OCI-LY1 (cell line): ENCODE data around the gene BLMH.

Experiments used
- H2AFZ ChIP-seq: fragments of 200-600 bp; sonication (generic), shearing (Covaris generic); 2 replicates; pipeline ENCODE4 v1.6.0; 2014; ENCODE audit warnings: antibody characterized with exemption, mild to moderate bottlenecking, low read length
- H3F3A ChIP-seq: fragments of 200-600 bp; sonication (generic), shearing (Covaris generic); 2 replicates; pipeline ENCODE4 v1.6.0; 2014; ENCODE audit warnings: mild to moderate bottlenecking, antibody characterized with exemption, low read length, moderate library complexity; ENCODE audit not compliant: insufficient read depth
- H3K27ac ChIP-seq: fragments of 200-600 bp; sonication (generic); 2 replicates; pipeline ENCODE4 v1.5.1; 2014; ENCODE audit warnings: low read length, mixed run types, mild to moderate bottlenecking, low read depth; ENCODE audit not compliant: poor library complexity, severe bottlenecking
- H3K27me3 ChIP-seq: fragments of 200-600 bp; sonication (generic); 2 replicates; pipeline ENCODE4 v1.6.0; 2014; ENCODE audit warnings: antibody characterized with exemption, mild to moderate bottlenecking, low read length, moderate library complexity; ENCODE audit not compliant: insufficient read depth
- H3K36me3 ChIP-seq: fragments of 200-600 bp; sonication (generic); 2 replicates; pipeline ENCODE4 v1.6.1; 2014; ENCODE audit warnings: mild to moderate bottlenecking, antibody characterized with exemption, low read length, moderate library complexity, mixed read lengths; ENCODE audit not compliant: insufficient read depth
- H3K4me1 ChIP-seq: fragments of 200-600 bp; sonication (generic); 2 replicates; pipeline ENCODE4 v1.5.1; 2014; ENCODE audit warnings: mild to moderate bottlenecking, low read length, moderate library complexity; ENCODE audit not compliant: insufficient read depth, severe bottlenecking
- H3K4me2 ChIP-seq: fragments of 200-600 bp; sonication (generic), shearing (Covaris generic); 2 replicates; pipeline ENCODE4 v1.6.1; 2014; ENCODE audit warnings: low read length
- H3K4me3 ChIP-seq: fragments of 200-600 bp; sonication (generic); 2 replicates; pipeline ENCODE4 v1.5.1; 2014; ENCODE audit warnings: low read length, low read depth, mild to moderate bottlenecking, mixed read lengths; ENCODE audit not compliant: poor library complexity, severe bottlenecking
- H3K79me2 ChIP-seq: fragments of 200-600 bp; shearing (Covaris generic); 2 replicates; pipeline ENCODE4 v1.6.1; 2016; ENCODE audit warnings: mixed run types, low read length, mixed read lengths; ENCODE audit not compliant: insufficient read depth
- H3K9ac ChIP-seq: fragments of 200-600 bp; sonication (generic), shearing (Covaris generic); 2 replicates; pipeline ENCODE4 v1.6.1; 2014; ENCODE audit warnings: mild to moderate bottlenecking, low read length, mixed read lengths
- H3K9me2 ChIP-seq: fragments of 200-600 bp; sonication (generic), shearing (Covaris generic); 2 replicates; pipeline ENCODE4 v1.6.1; 2014; ENCODE audit warnings: low read depth, mild to moderate bottlenecking, low read length, mixed read lengths
- H3K9me3 ChIP-seq: fragments of 200-600 bp; shearing (Covaris generic); 2 replicates; pipeline ENCODE4 v1.6.1; 2014; ENCODE audit warnings: low read length, mixed read lengths
- H4K20me1 ChIP-seq: fragments of 200-600 bp; sonication (generic), shearing (Covaris generic); 2 replicates; pipeline ENCODE4 v1.6.0; 2016; ENCODE audit warnings: mild to moderate bottlenecking, low read length; ENCODE audit not compliant: insufficient read depth
- CTCF ChIP-seq: fragments of 200-600 bp; sonication (generic), shearing (Covaris generic); IDR thresholded peaks from 2 replicates; pipeline ENCODE4 v1.5.1; 2017; ENCODE audit warnings: mild to moderate bottlenecking, antibody characterized with exemption, low read length, moderate library complexity, mixed read lengths
- EZH2 ChIP-seq: fragments of 200-600 bp; sonication (generic), shearing (Covaris generic); IDR thresholded peaks from 2 replicates; pipeline ENCODE4 v1.8.0; 2017; ENCODE audit warnings: borderline replicate concordance, mixed run types, mild to moderate bottlenecking, antibody characterized with exemption, low read length, moderate library complexity, mixed read lengths

BLMH gene

GRCh38 chr17:30274887-30275286 lies 16.9 kb downstream of the BLMH start:
- TF ChIP-seq EZH2 (no peak), CTCF (no peak)
- Histone ChIP-seq H3K9me2 (no peaks in the 10 kb centered on the region), H3K4me3 (no peak overlapping the region), H3K9ac (no peak overlapping the region), H3F3A (no peaks in the 10 kb centered on the region), H3K4me2 (no peak overlapping the region), H4K20me1 (no peaks in the 10 kb centered on the region), H2AFZ (no peak overlapping the region), H3K27ac (no peak overlapping the region), H3K9me3 (no peaks in the 10 kb centered on the region), H3K79me2 (no peaks in the 10 kb centered on the region), H3K27me3 (no peaks in the 10 kb centered on the region), H3K36me3 (peaks cover 96% of the 10 kb centered on the region), H3K4me1 (no peaks in the 10 kb centered on the region)

GRCh38 chr17:30273373-30273772 lies 18.4 kb downstream of the BLMH start:
- H3K27ac ChIP-seq, result no peak overlapping the region

DNA sequence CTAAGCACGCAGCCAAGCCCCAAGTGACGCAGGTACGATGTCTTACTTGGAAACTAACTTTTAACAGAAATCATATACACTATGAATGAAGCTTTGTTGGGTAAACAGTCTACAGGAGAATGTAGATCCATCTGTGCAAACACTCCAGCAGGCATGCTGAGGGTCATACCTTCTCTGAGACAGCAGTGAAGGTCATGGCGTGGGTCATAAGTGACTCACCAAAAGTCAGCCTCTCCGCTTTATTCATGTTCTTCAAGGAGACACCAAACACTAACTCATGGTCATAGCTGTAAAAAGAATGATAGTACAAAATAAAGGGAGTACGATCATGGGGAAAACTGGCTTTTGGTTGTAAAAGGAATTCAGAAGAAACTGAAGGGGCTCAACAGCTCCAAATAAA lies 20.6 kb downstream of the BLMH start:
- TF ChIP-seq CTCF (no peak), EZH2 (no peak)
- Histone ChIP-seq H3K9me3 (no peaks in the 10 kb centered on the region), H3K4me1 (no peaks in the 10 kb centered on the region), H4K20me1 (no peaks in the 10 kb centered on the region), H3K36me3 (peaks cover 94% of the 10 kb centered on the region), H3K4me2 (no peak overlapping the region), H3K9ac (no peak overlapping the region), H2AFZ (no peak overlapping the region), H3F3A (no peaks in the 10 kb centered on the region), H3K27me3 (no peaks in the 10 kb centered on the region), H3K9me2 (no peaks in the 10 kb centered on the region), H3K79me2 (no peaks in the 10 kb centered on the region), H3K4me3 (no peak overlapping the region), H3K27ac (no peak overlapping the region)

More at GRCh38 chr17:30273373-30273772, 18.4 kb downstream of the BLMH start:
- Histone ChIP-seq H3K9me2 (no peaks in the 10 kb centered on the region), H3K9ac (no peak overlapping the region), H3K4me3 (no peak overlapping the region), H3K4me1 (no peaks in the 10 kb centered on the region), H3K4me2 (no peak overlapping the region), H3K79me2 (no peaks in the 10 kb centered on the region), H3K36me3 (peaks cover 93% of the 10 kb centered on the region), H4K20me1 (no peaks in the 10 kb centered on the region), H3F3A (no peaks in the 10 kb centered on the region), H3K27me3 (no peaks in the 10 kb centered on the region), H2AFZ (no peak overlapping the region), H3K9me3 (no peaks in the 10 kb centered on the region)
- TF ChIP-seq CTCF, result no peak
- no peak for TF ChIP-seq EZH2
